Lower lobe of right lung (tissue), 2 donors: ENCODE results near the gene ANKS1B. TPM values are rescaled to one million over a fixed set of nuclear protein-coding genes. Genes with fewer than 3 reads are reported as not detected.

ENCODE experiments used
- ATAC-seq, 2 donors: fragments of 200-7000 bp; cut with Tn5 transposase; one replicate each; pipeline ENCODE4 v1.9.1; 2020 to 2022; ENCODE audit warnings: mild to moderate bottlenecking in 2 of 2, moderate library complexity in 2 of 2
- DNase-seq: peaks from one replicate; pipeline ENCODE4 v3.0.0-alpha.2; 2020
- H3K27ac ChIP-seq: fragments of 200-600 bp; one replicate; pipeline ENCODE4 v1.8.0; 2022
- H3K27me3 ChIP-seq: fragments of 200-600 bp; one replicate; pipeline ENCODE4 v1.8.0; 2022; ENCODE audit warnings: low read depth
- H3K36me3 ChIP-seq: fragments of 200-600 bp; one replicate; pipeline ENCODE4 v1.8.0; 2022; ENCODE audit warnings: mild to moderate bottlenecking
- H3K4me1 ChIP-seq: fragments of 200-600 bp; one replicate; pipeline ENCODE4 v1.8.0; 2022
- H3K4me3 ChIP-seq: fragments of 200-600 bp; one replicate; pipeline ENCODE4 v1.8.0; 2022; ENCODE audit warnings: mild to moderate bottlenecking
- H3K9me3 ChIP-seq: fragments of 200-600 bp; one replicate; pipeline ENCODE4 v1.8.0; 2022
- intact Hi-C: fragments of 100-400 bp; cut with DNase I; formaldehyde crosslinking; loops from one replicate; pipeline ENCODE4 v1.11.0; 2022
- total RNA-seq: library from RNA; stranded (reverse); fragmentation: NEBNext Ultra II Directional; extraction: Animal tissue kit (Norgen Biotek cat#: 25700); gene quantifications from one replicate; pipeline ENCODE4 v1.2.1, GENCODE V29; 2021
- TF ChIP-seq, protein P1 (sequence below): fragments of 200-600 bp; IDR thresholded peaks from one replicate; pipeline ENCODE4 v1.8.0; 2022; ENCODE audit warnings: antibody characterized with exemption, mild to moderate bottlenecking
- donor health status: DM: no; HTN: yes; CAD: no; lungs with severe emphysema.

The ANKS1B gene
- total RNA-seq, 1 donor from 2014 or later, result 4.0 TPM

DNA sequence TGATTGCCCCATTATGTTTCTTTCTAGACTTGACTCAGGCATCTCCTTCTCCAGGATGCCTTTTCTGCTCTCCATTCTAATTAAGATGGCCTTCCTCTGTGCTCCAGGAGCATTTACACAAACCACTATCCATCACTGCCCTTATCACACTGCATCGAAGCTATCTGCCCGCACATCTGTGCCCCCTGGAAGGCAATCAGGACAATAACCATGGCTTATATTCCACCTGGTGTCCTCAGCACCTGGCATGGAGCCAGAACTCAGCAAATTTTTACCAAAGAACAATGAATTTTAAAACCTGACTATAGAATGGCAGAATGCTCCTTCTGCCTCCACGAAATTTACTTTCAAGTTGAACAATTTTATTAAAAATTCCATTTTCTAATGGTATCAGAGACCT lies 873.9 kb downstream of the ANKS1B start:
- intact Hi-C loops, result no loop called here
- H3K27me3 ChIP-seq, result no peaks in the 10 kb centered on the region
- no peaks in the 10 kb centered on the region for H3K36me3 ChIP-seq
- no peaks in the 10 kb centered on the region for H3K4me1 ChIP-seq
- DNase-seq (no peak), ATAC-seq (no peak)
- H3K9me3 ChIP-seq, result no peaks in the 10 kb centered on the region
- no peak overlapping the region for H3K4me3 ChIP-seq
- no peak overlapping the region for H3K27ac ChIP-seq
- TF ChIP-seq, protein P1, sequence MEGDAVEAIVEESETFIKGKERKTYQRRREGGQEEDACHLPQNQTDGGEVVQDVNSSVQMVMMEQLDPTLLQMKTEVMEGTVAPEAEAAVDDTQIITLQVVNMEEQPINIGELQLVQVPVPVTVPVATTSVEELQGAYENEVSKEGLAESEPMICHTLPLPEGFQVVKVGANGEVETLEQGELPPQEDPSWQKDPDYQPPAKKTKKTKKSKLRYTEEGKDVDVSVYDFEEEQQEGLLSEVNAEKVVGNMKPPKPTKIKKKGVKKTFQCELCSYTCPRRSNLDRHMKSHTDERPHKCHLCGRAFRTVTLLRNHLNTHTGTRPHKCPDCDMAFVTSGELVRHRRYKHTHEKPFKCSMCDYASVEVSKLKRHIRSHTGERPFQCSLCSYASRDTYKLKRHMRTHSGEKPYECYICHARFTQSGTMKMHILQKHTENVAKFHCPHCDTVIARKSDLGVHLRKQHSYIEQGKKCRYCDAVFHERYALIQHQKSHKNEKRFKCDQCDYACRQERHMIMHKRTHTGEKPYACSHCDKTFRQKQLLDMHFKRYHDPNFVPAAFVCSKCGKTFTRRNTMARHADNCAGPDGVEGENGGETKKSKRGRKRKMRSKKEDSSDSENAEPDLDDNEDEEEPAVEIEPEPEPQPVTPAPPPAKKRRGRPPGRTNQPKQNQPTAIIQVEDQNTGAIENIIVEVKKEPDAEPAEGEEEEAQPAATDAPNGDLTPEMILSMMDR, result no peak

DNA sequence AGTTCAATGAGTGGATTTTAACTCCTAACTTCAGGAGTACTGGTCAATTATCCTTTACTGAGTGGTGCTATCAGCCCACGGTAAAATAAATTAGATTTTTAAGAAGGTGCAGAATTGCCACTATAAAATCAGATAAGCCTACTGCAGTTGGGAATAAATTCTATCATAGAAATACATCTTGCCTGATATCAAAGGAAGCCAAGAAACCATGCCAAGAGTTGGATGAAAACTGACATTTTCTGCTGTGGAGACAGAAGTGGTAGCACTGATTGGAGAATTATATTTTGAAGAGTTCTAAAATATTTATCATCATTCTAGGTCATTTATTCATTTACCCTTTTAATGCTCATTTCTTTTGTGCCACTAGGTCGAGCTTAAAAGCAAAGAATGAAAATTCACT lies 874.5 kb downstream of the ANKS1B start:
- DNase-seq (no peak), ATAC-seq (no peak)
- Histone ChIP-seq H3K4me3 (no peak overlapping the region), H3K4me1 (no peaks in the 10 kb centered on the region), H3K36me3 (no peaks in the 10 kb centered on the region), H3K27me3 (no peaks in the 10 kb centered on the region), H3K27ac (no peak overlapping the region), H3K9me3 (no peaks in the 10 kb centered on the region)
- TF ChIP-seq, protein P1, result no peak
- intact Hi-C loops, result no loop called here

DNA sequence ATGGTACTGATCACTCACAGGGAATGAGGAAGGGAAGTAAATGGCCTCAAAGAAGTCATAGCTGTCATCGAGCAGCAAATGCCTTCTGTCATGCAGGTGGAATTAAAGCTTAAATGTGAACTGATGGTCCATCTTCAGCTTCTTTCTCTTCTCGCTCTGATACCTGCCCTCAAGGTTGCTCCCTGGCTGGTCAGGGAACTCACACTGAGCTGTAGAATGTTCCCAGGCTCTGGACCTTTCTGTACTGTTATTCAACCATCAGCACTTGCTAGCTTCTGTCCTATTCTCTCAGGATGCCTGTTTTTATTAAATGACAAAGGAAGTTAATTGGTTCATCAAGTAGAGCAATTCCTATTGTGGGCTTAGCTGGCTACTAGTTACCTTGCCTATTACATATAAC lies 875.8 kb downstream of the ANKS1B start:
- no peaks in the 10 kb centered on the region for H3K36me3 ChIP-seq

DNA sequence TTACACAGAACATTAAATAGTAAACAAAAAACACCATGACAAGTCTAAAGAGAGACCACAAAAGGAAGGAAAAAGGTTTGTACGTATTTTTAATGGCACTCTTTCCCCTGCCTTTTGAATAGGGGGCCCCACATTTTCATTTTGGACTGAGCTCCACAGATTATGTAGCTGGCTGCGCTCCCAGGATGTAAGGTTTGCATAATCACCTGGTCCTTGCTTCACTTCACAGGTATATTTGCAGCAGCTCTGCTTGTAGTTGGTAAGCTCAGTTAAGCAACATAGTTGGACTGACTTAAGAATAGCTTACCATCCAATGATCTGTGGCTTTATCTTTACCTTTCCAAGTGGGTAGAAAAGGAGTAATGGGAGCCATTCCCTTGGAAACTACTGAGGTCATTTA lies 885.0 kb downstream of the ANKS1B start:
- Histone ChIP-seq H3K27me3 (no peaks in the 10 kb centered on the region), H3K36me3 (no peaks in the 10 kb centered on the region), H3K9me3 (no peaks in the 10 kb centered on the region), H3K4me3 (no peak overlapping the region), H3K4me1 (no peaks in the 10 kb centered on the region), H3K27ac (no peak overlapping the region)
- intact Hi-C loops, result no loop called here
- DNase-seq (no peak), ATAC-seq (no peak)
- TF ChIP-seq, protein P1, result no peak

More for the DNA sequence above, 875.8 kb downstream of the ANKS1B start:
- Histone ChIP-seq H3K27ac (no peak overlapping the region), H3K27me3 (no peaks in the 10 kb centered on the region), H3K4me3 (no peak overlapping the region), H3K4me1 (no peaks in the 10 kb centered on the region), H3K9me3 (no peaks in the 10 kb centered on the region)
- ATAC-seq (no peak), DNase-seq (no peak)
- TF ChIP-seq, protein P1, result no peak
- intact Hi-C loops, result no loop called here

DNA sequence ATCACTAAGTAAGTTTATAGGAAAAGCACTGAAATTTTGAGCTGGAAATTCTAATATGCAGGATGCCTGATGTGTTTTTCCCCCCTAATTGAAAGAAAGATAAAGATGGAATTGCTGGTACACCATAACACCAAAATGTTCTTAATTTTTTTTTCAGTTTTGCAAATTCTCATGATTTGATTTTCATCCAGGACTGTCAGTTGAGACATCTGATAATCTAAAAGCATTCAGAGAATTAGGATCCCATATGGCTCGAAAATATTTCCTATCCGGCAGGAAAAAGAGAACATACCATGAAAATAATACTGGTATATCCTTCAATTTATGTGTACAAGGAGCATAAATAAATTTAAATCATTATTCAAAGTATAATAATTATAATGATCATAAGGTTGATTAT lies 887.6 kb downstream of the ANKS1B start:
- Histone ChIP-seq H3K27me3 (no peaks in the 10 kb centered on the region), H3K4me1 (no peaks in the 10 kb centered on the region), H3K9me3 (no peaks in the 10 kb centered on the region), H3K36me3 (no peaks in the 10 kb centered on the region), H3K4me3 (no peak overlapping the region), H3K27ac (no peak overlapping the region)
- TF ChIP-seq, protein P1, result no peak
- ATAC-seq, result no peak
- intact Hi-C loops, result no loop called here
- no peak for DNase-seq

DNA sequence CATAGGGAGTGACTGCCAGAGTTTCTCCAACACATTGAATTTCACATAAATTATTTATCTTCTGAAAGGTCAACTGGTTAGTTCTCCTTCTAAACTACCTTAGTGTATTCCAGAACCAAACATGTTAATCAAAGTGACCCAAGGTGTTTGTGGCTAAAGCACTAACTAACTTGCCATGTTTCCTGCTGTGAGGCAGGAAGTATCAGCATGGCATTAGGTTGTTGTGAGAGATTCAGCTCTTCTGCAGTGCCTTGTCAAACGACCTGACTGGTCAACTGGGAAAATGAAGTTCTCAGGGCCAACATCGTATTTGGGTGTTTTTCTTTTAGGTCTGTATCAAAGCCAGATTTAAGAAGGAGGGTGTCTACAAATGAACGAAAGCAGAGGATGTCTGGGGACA lies 891.6 kb downstream of the ANKS1B start:
- no peaks in the 10 kb centered on the region for H3K27me3 ChIP-seq
- intact Hi-C loops, result no loop called here
- TF ChIP-seq, protein P1, result no peak

More for the DNA sequence above, 891.6 kb downstream of the ANKS1B start:
- ATAC-seq (no peak), DNase-seq (no peak)
- H3K4me1 ChIP-seq, result no peaks in the 10 kb centered on the region
- H3K36me3 ChIP-seq, result no peaks in the 10 kb centered on the region
- H3K9me3 ChIP-seq, result no peaks in the 10 kb centered on the region
- H3K27ac ChIP-seq, result no peak overlapping the region
- no peak overlapping the region for H3K4me3 ChIP-seq
